IMR-90 (cell line): ENCODE results near the gene PTPMT1.

ENCODE experiments used
- BHLHE40 ChIP-seq: fragments of 150-350 bp; IDR thresholded peaks from 2 replicates; pipeline ENCODE4 v1.6.1; 2016; ENCODE audit warnings: mild to moderate bottlenecking, low read depth, low read length
- MAFK ChIP-seq: IDR thresholded peaks from 2 replicates; pipeline ENCODE4 v1.6.1; 2012; ENCODE audit warnings: low read depth, low read length, improper control_type of control experiment
- POLR2A ChIP-seq: IDR thresholded peaks from 2 replicates; pipeline ENCODE4 v1.6.1; 2012; ENCODE audit warnings: mild to moderate bottlenecking, low read depth, low read length
- TF ChIP-seq, protein P1 (sequence below): conservative IDR thresholded peaks from 2 replicates; pipeline ENCODE4 v1.5.1; 2012; ENCODE audit warnings: mild to moderate bottlenecking, low read depth, low read length, improper control_type of control experiment

DNA sequence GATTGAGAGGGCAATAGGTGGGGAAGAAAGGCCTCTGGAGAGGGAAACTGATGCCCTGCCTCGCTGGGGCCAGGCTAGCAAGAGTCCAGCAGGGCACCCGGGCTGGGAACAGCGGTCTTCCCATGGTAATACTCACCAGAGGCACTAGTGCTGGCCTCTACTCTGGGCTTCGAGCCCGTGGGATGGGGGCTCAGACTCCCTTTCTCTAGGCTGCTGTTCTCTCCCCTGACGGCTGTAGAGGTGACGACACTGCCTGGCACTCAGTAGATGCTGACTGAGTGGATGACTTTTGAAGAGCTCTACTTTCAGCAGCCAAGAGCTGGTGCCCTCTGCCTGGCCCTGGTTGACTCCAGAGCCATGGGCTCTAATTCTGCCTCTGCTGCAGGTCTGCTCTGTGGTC lies 29.6 kb downstream of the PTPMT1 start:
- TF ChIP-seq POLR2A, result no peak
- TF ChIP-seq, protein P1, sequence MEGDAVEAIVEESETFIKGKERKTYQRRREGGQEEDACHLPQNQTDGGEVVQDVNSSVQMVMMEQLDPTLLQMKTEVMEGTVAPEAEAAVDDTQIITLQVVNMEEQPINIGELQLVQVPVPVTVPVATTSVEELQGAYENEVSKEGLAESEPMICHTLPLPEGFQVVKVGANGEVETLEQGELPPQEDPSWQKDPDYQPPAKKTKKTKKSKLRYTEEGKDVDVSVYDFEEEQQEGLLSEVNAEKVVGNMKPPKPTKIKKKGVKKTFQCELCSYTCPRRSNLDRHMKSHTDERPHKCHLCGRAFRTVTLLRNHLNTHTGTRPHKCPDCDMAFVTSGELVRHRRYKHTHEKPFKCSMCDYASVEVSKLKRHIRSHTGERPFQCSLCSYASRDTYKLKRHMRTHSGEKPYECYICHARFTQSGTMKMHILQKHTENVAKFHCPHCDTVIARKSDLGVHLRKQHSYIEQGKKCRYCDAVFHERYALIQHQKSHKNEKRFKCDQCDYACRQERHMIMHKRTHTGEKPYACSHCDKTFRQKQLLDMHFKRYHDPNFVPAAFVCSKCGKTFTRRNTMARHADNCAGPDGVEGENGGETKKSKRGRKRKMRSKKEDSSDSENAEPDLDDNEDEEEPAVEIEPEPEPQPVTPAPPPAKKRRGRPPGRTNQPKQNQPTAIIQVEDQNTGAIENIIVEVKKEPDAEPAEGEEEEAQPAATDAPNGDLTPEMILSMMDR, result no peak
- no peak for TF ChIP-seq BHLHE40
- TF ChIP-seq MAFK, result no peak
